Measurements from ENCODE around the gene CDS2.

GRCh38 chr20:5184684-5185083 lies 57.9 kb downstream of the CDS2 start:
- TF ChIP-seq, protein P1, sequence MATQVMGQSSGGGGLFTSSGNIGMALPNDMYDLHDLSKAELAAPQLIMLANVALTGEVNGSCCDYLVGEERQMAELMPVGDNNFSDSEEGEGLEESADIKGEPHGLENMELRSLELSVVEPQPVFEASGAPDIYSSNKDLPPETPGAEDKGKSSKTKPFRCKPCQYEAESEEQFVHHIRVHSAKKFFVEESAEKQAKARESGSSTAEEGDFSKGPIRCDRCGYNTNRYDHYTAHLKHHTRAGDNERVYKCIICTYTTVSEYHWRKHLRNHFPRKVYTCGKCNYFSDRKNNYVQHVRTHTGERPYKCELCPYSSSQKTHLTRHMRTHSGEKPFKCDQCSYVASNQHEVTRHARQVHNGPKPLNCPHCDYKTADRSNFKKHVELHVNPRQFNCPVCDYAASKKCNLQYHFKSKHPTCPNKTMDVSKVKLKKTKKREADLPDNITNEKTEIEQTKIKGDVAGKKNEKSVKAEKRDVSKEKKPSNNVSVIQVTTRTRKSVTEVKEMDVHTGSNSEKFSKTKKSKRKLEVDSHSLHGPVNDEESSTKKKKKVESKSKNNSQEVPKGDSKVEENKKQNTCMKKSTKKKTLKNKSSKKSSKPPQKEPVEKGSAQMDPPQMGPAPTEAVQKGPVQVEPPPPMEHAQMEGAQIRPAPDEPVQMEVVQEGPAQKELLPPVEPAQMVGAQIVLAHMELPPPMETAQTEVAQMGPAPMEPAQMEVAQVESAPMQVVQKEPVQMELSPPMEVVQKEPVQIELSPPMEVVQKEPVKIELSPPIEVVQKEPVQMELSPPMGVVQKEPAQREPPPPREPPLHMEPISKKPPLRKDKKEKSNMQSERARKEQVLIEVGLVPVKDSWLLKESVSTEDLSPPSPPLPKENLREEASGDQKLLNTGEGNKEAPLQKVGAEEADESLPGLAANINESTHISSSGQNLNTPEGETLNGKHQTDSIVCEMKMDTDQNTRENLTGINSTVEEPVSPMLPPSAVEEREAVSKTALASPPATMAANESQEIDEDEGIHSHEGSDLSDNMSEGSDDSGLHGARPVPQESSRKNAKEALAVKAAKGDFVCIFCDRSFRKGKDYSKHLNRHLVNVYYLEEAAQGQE (IDR thresholded peaks at IDR 0.05; ENCODE audit: unreplicated experiment) = no peak
- TF ChIP-seq NANOG (IDR thresholded peaks at IDR 0.05; ENCODE audit: borderline replicate concordance) = no peak
- TF ChIP-seq POLR2AphosphoS5 (IDR thresholded peaks at IDR 0.05; ENCODE audit: low read depth) = no peak
- no peak for TF ChIP-seq EZH2 (IDR thresholded peaks at IDR 0.05; ENCODE audit: low read depth, unreplicated experiment)
- TF ChIP-seq CTCF (conservative IDR thresholded peaks at IDR 0.05; ENCODE audit: low read depth in 2 of 2) = no peak
- TF ChIP-seq ETS1 (IDR thresholded peaks at IDR 0.05) = no peak
